Measurements from ENCODE around the gene TMEM238. TPM values are rescaled to one million over a fixed set of nuclear protein-coding genes. Genes with fewer than 3 reads are reported as not detected.

Gene TMEM238
- 1 to 10 TPM in 1 of 2 donors, not detected in 1; 1.2 TPM for total RNA-seq

- DNase-seq (ENCODE audit: low spot score) = no peak
- TF ChIP-seq CTCF (IDR thresholded peaks at IDR 0.05) = no peak
- Histone ChIP-seq H3K9me3 (no peaks in the 10 kb centered on the region), H3K27me3 (no peaks in the 10 kb centered on the region), H3K36me3 (peaks cover 24% of the 10 kb centered on the region), H3K27ac (peak within 1 kb of the TSS; percentile 91 to 92), H3K4me1 (peaks cover 0 to 48% of the 10 kb centered on the region in 2 donors), H3K4me3 (peak within 1 kb of the TSS; percentile 58 to 82)
Measured at GRCh38 chr19:55384131-55384919, at the start of gene TMEM238. Gene TMEM238, minus strand, starts transcription at chr19:55384292. Its CDS starts 33 bp downstream, at chr19:55384259.

GRCh38 chr19:55433292-55433691 lies 49.2 kb upstream of the TMEM238 start:
- TF ChIP-seq CTCF (IDR thresholded peaks at IDR 0.05) = no peak
- peaks cover 0 to 16% of the 10 kb centered on the region in 2 donors for H3K27me3 ChIP-seq

GRCh38 chr19:55432241-55432959 lies 48.3 kb upstream of the TMEM238 start:
- peaks cover 0 to 16% of the 10 kb centered on the region in 2 donors for H3K27me3 ChIP-seq
- no peak overlapping the region for H3K27ac ChIP-seq
- no peak for TF ChIP-seq CTCF (IDR thresholded peaks at IDR 0.05)
- no peaks in the 10 kb centered on the region for H3K4me1 ChIP-seq
- no peak overlapping the region for H3K4me3 ChIP-seq
- DNase-seq (ENCODE audit: low spot score) = no peak
- no peaks in the 10 kb centered on the region for H3K36me3 ChIP-seq
- H3K9me3 ChIP-seq = no peaks in the 10 kb centered on the region

More at GRCh38 chr19:55433292-55433691, 49.2 kb upstream of the TMEM238 start:
- no peak overlapping the region for H3K4me3 ChIP-seq
- H3K27ac ChIP-seq = no peak overlapping the region
- no peak for DNase-seq (ENCODE audit: low spot score)
- H3K9me3 ChIP-seq = no peaks in the 10 kb centered on the region
- H3K4me1 ChIP-seq = no peaks in the 10 kb centered on the region
- H3K36me3 ChIP-seq = no peaks in the 10 kb centered on the region

GRCh38 chr19:55431183-55431582 lies 47.1 kb upstream of the TMEM238 start:
- DNase-seq (ENCODE audit: low spot score) = no peak
- Histone ChIP-seq H3K4me1 (no peaks in the 10 kb centered on the region), H3K4me3 (no peak overlapping the region), H3K27ac (no peak overlapping the region), H3K27me3 (peaks cover 0 to 16% of the 10 kb centered on the region in 2 donors), H3K9me3 (no peaks in the 10 kb centered on the region), H3K36me3 (no peaks in the 10 kb centered on the region)
- TF ChIP-seq CTCF (IDR thresholded peaks at IDR 0.05) = no peak

GRCh38 chr19:55426042-55426441 lies 42.0 kb upstream of the TMEM238 start:
- no peaks in the 10 kb centered on the region for H3K9me3 ChIP-seq
- H3K27ac ChIP-seq = no peak overlapping the region
- no peaks in the 10 kb centered on the region for H3K4me1 ChIP-seq
- no peak overlapping the region for H3K4me3 ChIP-seq
- H3K36me3 ChIP-seq = no peaks in the 10 kb centered on the region
- no peak for TF ChIP-seq CTCF (IDR thresholded peaks at IDR 0.05)
- peaks cover 0 to 7% of the 10 kb centered on the region in 2 donors for H3K27me3 ChIP-seq
- DNase-seq (ENCODE audit: low spot score) = no peak

Data from right atrium auricular region (tissue), 2 donors.